GM12892 (cell line): ENCODE results near the gene GUCY2F.

Experiments
- POLR2A ChIP-seq: IDR thresholded peaks from 2 replicates; pipeline ENCODE4 v1.6.1; 2011; ENCODE audit warnings: low read depth, low read length, control low read depth
- POLR2AphosphoS5 ChIP-seq: IDR thresholded peaks from 2 replicates; pipeline ENCODE4 v1.6.1; 2011; ENCODE audit warnings: low read depth, low read length, control low read depth

DNA sequence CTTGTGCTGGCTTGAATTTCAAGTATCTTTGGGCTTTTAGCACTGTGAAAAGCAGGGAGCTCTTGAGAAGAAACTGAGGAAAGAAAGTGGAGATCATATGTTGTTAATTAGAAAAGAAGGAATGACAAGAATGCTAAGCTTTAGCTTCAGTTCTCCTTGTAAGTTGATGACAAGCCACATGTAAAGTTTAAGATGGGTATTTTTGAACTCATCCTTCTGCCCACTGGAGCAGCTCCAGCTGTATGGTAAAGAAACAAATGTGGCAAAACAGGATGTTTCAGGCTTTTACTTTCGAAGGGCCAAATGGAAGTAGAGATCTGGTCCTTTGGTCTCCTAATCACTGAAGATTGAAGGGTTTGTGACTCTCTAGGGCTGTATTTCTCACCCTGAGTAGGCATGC lies 137.8 kb downstream of the GUCY2F start:
- TF ChIP-seq POLR2A (no peak), POLR2AphosphoS5 (no peak)
